ENCODE results near the gene AP1S2.
"Not testable (repeated sequence)": the region's sequence is repeated elsewhere in the genome, so short reads cannot be mapped to it uniquely, and the experiment has no call there.

AP1S2 gene

GRCh38 chrX:15854712-15855567 lies at the start of gene AP1S2:
Gene AP1S2 (minus strand): TSS chrX:15854813. CDS start chrX:15852524, 2,289 bp downstream.
- DNase-seq, result peak; percentile 51

- no peak for DNase-seq
Measured at GRCh38 chrX:15903186-15903681, 48.6 kb upstream of the AP1S2 start.

GRCh38 chrX:15895334-15895733 lies 40.7 kb upstream of the AP1S2 start:
- DNase-seq, result no peak

DNA sequence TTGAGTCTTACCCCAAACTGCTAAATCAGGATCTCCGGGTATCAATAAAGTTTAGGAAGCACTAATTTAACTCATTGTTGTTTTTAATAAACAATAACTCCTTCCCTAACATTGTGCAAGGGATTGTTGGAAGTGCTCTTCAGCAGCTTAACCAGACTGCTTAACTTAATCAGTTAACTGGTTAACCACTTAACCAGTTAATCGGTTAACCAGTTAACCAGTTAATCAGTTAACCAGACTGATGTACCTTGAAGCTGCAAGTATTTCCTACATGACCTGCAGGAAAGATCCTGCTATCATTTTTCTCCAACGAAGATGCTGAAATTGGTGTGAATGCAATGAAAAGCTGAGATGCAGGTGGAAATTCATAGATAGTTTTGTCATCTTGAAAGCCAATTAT lies 40.1 kb upstream of the AP1S2 start:
- DNase-seq, result no peak

DNA sequence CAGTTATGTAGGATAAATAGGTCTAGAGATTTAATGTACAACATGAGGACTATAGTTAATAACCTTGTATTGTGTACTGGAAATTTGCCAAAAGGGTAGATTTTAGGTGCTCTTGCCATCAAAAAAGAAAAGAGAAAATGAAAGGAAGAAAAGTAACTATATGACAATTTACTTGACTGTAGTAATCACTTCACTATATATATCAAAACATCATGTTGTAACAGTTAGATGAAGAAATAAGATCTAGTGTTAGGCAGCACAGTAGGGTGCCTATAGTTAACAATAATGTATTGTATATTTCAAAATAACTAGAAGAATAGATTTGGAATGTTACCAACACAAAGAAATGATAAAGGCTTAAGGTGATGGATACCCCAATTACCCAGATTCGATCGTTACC lies 35.9 kb upstream of the AP1S2 start:
- DNase-seq, result no peak

GRCh38 chrX:15888062-15888461 lies 33.4 kb upstream of the AP1S2 start:
- DNase-seq, result no peak

DNA sequence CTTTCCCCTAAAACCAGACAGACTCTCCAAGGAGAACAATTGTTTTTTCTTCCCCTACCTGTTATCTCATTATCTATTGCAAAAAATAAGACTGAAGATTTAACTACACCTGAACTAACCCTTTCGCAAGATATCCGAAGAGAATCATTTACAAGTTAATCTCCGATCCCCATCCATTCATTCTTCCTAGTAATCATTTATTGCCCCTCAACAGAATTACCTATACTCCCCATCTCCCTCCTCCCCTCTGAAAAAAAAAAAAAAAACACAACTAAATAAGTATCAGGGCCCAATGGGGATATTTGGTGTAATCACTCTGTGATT lies 28.9 kb upstream of the AP1S2 start:
- DNase-seq, result no peak

- DNase-seq, result no peak
Measured at GRCh38 chrX:15882704-15883539, 28.3 kb upstream of the AP1S2 start.

- no peak for DNase-seq
Measured at GRCh38 chrX:15881381-15881897, 26.8 kb upstream of the AP1S2 start.

- not testable (repeated sequence) for DNase-seq
Measured at GRCh38 chrX:15877914-15878313, 23.3 kb upstream of the AP1S2 start.

DNA sequence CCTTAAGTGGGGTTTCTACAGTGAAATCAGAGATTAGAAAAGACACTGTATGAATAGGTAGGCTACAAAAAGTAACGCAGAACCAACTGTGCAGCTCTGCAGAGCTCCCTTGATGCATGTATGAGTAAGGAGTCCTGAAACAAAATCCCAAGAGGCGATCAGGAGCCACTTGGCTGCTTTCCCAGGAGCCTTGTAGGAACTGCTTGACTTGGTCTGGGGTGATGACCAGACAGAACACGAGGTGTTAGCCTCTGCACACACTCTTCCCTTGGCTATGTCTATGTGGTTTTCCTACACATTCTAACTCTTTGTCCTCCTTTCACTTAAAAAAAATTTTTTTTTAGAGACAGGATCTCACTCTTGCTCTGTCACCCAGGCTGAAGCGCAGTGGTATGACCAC lies 22.8 kb upstream of the AP1S2 start:
- no peak for DNase-seq

- no peak for DNase-seq
Measured at GRCh38 chrX:15874672-15875071, 20.1 kb upstream of the AP1S2 start.

GRCh38 chrX:15873566-15873965 lies 19.0 kb upstream of the AP1S2 start:
- no peak for DNase-seq

DNA sequence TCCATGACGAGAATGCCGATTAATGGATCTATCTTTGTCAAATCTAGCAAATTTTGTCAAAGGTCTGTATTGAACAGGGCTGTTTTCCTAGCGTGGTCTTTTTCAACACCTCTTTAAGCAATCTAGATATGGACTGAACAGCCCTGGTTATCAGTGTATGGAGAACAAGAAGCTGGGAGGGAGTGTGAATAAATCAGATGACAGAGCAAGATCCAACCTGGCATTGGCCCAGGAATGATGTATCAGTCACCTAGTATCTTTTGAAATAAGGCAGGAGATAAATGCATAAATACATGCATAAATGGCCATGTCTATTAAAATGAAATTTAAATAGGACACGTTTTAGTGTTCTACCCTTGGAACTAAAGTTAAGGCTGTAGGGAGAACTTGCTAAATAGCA lies 15.7 kb upstream of the AP1S2 start:
- no peak for DNase-seq

GRCh38 chrX:15869695-15870094 lies 15.1 kb upstream of the AP1S2 start:
- no peak for DNase-seq

DNA sequence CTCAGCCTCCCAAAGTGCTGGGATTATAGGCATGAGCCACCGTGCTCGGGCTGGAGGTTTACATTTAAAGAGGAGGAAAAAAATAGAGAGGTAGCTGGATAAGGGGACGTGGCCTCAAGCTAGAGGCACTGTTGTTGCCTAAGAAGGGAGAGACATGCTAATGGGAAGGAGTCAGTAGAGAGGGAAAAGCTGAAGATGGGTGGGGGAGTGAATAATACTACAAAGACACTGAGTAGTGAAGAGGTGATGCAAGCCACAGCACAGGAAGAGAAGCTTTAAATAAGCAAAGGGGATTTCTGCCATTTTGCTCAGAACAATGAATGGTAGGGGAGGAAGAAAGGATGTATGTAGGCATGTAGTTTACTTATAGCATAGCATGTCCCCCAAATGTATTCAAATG lies 11.5 kb upstream of the AP1S2 start:
- no peak for DNase-seq

DNA sequence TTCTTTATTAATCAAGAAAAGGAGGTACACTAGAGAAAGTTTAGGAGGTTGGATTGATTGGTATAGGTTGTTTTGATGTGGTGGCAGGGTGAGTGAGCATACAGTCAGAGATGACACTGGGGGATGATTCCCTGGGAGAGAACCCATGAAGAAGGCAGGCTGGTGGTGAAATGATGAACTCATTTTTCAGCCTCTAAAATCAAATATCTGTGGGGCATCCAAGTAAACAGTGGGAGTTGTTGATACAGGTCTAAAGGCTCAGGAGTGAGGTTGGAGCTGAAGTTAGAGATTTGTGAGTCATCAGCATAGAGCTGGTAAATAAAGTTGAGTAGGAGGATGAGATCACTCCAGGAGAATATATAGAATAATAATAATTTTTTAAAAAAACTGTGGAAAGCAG lies 10.0 kb upstream of the AP1S2 start:
- DNase-seq, result no peak

- DNase-seq, result no peak
Measured at GRCh38 chrX:15864023-15864422, 9.4 kb upstream of the AP1S2 start.

- DNase-seq, result no peak
Measured at GRCh38 chrX:15860921-15861320, 6.3 kb upstream of the AP1S2 start.

GRCh38 chrX:15858051-15858450 lies 3.4 kb upstream of the AP1S2 start:
- DNase-seq, result peak; percentile 13

DNA sequence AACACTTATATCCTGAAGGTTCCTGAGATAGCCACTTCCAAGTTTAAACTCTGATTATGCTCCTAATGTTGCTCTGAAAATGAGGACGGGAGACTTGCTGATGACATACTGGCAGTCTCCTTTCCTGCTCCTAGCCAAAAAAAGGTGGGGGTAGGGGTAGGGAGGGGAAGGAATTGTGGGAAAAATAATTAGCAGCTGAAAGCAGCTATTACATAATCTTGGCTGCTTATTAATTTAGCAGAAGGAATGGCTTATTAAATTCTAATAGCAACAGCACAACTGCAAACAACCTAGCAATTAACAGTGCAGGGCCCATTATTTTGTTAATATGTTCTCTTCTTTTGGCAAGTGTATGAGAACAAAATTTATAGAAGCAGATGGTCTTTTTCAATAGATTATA lies 2.0 kb upstream of the AP1S2 start:
- DNase-seq, result no peak

DNA sequence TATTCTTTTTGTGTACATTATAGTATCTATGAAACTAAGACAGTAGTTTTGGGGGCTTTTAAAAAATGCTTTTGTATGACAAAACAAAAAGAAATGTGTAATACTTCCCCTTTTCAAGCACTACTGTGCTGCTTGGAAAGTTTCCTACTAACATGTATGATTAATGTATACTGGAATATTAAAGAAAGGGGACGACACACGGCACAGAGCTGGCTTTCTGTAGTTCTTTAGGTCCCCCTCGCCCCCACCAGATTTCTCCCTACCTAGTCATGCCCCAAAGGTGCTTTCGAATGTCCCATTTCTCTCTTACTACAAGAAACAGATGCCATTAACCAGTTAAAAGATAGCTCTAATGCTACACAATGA lies 1.6 kb upstream of the AP1S2 start:
- DNase-seq, result no peak

DNA sequence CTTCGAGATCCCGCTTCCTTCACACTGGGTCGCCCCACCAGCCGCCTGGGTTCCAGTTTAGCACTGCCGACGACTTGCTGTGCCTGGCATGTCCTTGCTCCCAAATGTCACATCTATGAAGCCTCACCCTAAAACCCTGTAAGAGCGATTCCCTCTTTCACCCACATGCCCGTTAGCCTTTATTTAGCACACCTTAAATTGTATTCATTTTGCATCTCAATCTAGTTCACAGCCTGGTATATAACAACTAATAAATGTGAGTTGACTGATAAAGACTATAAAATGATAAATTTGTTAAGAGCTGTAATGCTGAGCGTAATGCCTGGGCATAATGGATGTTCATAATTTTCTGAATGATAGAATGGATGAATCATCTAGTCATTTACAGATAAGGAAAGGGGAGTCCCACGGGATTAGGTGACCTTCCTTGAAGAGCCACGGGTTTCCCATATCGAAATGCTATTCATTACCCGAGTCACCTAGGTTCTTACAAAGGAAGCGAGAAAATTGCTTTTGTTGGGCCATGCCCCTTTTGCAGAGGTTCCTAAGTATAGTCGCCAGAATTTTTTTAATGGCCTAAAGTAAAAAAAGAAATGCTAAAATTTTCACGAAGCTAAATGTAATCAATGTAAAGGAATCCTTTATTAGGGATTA lies 1.1 kb upstream of the AP1S2 start:
- no peak for DNase-seq

All from NCI-H1694 (cell line).